H1 (cell line): Measurements from ENCODE around the gene GNAI2. TPM values are rescaled to one million over a fixed set of nuclear protein-coding genes. Genes with fewer than 3 reads are reported as not detected.

ENCODE experiments used
- CTCF ChIA-PET: fragments of 300-600 bp; sonication (Branson Sonifier 250); formaldehyde crosslinking; loops from one replicate; lab custom pipeline; 2021; ENCODE audit not compliant: partially characterized antibody; lab: Charles Lee
- POLR2A ChIA-PET: fragments of 300-600 bp; sonication (Branson Sonifier 250); formaldehyde crosslinking; loops from one replicate; lab custom pipeline; 2021; ENCODE audit warnings: inconsistent platforms; ENCODE audit not compliant: partially characterized antibody; lab: Charles Lee
- DNase-seq, 2 experiments: peaks; one replicate each; pipeline versions ENCODE4 v3.0.0 to v3.0.0-alpha.2; 2010 to 2022; ENCODE audit warnings: low spot score in 2 of 2, low read depth in 1 of 2, mixed read lengths in 1 of 2
- FAIRE-seq: peaks from 2 replicates; lab custom pipeline; 2011; peaks lifted over from hg19 to GRCh38; lab: Jason Lieb, UNC
- H2AFZ ChIP-seq: 2 replicates; pipeline ENCODE4 v1.8.1; 2012; ENCODE audit warnings: low read length, inconsistent platforms
- H2AK5ac ChIP-seq: 2 replicates; pipeline ENCODE4 v1.6.1; 2013; ENCODE audit warnings: low read depth, low read length
- H2BK120ac ChIP-seq: replicated peaks from 2 replicates; pipeline ENCODE3; 2013; ENCODE audit warnings: low read depth, low read length, inconsistent platforms
- H2BK12ac ChIP-seq: 2 replicates; pipeline ENCODE4 v1.6.1; 2013; ENCODE audit warnings: low read depth, low read length
- H2BK15ac ChIP-seq: 2 replicates; pipeline ENCODE4 v1.6.1; 2013; ENCODE audit warnings: low read length
- H2BK20ac ChIP-seq: 2 replicates; pipeline ENCODE4 v1.6.1; 2013; ENCODE audit warnings: low read length
- H2BK5ac ChIP-seq: 2 replicates; pipeline ENCODE4 v1.6.1; 2013; ENCODE audit warnings: low read depth, low read length
- H3K14ac ChIP-seq: 2 replicates; pipeline ENCODE4 v1.6.1; 2013; ENCODE audit warnings: inconsistent platforms; ENCODE audit not compliant: insufficient read length
- H3K18ac ChIP-seq: 2 replicates; pipeline ENCODE4 v1.6.1; 2013; ENCODE audit warnings: low read length; ENCODE audit errors: extremely low read depth
- H3K23ac ChIP-seq: 2 replicates; pipeline ENCODE4 v1.6.1; 2013; ENCODE audit warnings: inconsistent platforms; ENCODE audit not compliant: insufficient read length
- H3K23me2 ChIP-seq: 2 replicates; pipeline ENCODE4 v1.6.1; 2013; ENCODE audit warnings: low read depth, low read length
- H3K27ac ChIP-seq: 2 replicates; pipeline ENCODE4 v1.6.1; 2011; ENCODE audit warnings: low read depth, low read length, inconsistent platforms
- H3K27me3 ChIP-seq, 4 experiments: replicated peaks in 1 of 4; 1 replicate in 1 of 4; 2 replicates in 3 of 4; pipeline versions ENCODE4 v1.6.1 to v1.8.1; 2011 to 2013; ENCODE audit warnings: low read length in 3 of 4, mild to moderate bottlenecking in 3 of 4, inconsistent platforms in 2 of 4, mixed read lengths in 2 of 4, moderate library complexity in 1 of 4; ENCODE audit not compliant: control insufficient read depth in 3 of 4, insufficient read depth in 3 of 4; ENCODE audit errors: extremely low read depth in 1 of 4
- H3K36me3 ChIP-seq, 4 experiments: 2 replicates each; pipeline versions ENCODE4 v1.6.1 to v1.8.1; 2011 to 2013; ENCODE audit warnings: mild to moderate bottlenecking in 4 of 4, low read length in 3 of 4, moderate library complexity in 2 of 4, control low read depth in 1 of 4, inconsistent platforms in 1 of 4; ENCODE audit not compliant: insufficient read depth in 4 of 4, control insufficient read depth in 2 of 4
- H3K4ac ChIP-seq: replicated peaks from 2 replicates; pipeline ENCODE3; 2013; ENCODE audit warnings: low read length, low read depth, mixed read lengths, inconsistent platforms; ENCODE audit not compliant: insufficient read length
- H3K4me1 ChIP-seq, 4 experiments: replicated peaks in 1 of 4; 1 replicate in 1 of 4; 2 replicates in 3 of 4; pipeline versions ENCODE4 v1.6.1 to v1.8.1; 2011 to 2013; ENCODE audit warnings: low read length in 3 of 4, inconsistent platforms in 2 of 4, mixed read lengths in 1 of 4; ENCODE audit not compliant: insufficient read depth in 4 of 4, control insufficient read depth in 3 of 4
- H3K4me2 ChIP-seq, 2 experiments: 2 replicates each; pipeline versions ENCODE4 v1.6.1 to v1.8.1; 2011 to 2013; ENCODE audit warnings: low read depth in 2 of 2, low read length in 2 of 2, control low read depth in 1 of 2, inconsistent platforms in 1 of 2, mild to moderate bottlenecking in 1 of 2; ENCODE audit not compliant: insufficient read depth in 1 of 2
- H3K4me3 ChIP-seq, 4 experiments: fragments of 200-600, 300-600 bp in 1 of 4; sonication (generic), shearing (Covaris generic), sonication (Bioruptor Twin) in 1 of 4; 2 replicates each; pipeline versions ENCODE4 v1.5.1 to v1.8.1; 2011 to 2016; ENCODE audit warnings: low read length in 4 of 4, low read depth in 3 of 4, control low read depth in 2 of 4, inconsistent platforms in 2 of 4, mild to moderate bottlenecking in 2 of 4, mixed read lengths in 1 of 4, moderate library complexity in 1 of 4; ENCODE audit not compliant: insufficient read depth in 2 of 4; ENCODE audit errors: extremely low read depth in 1 of 4
- H3K56ac ChIP-seq: replicated peaks from 2 replicates; pipeline ENCODE3; 2013; ENCODE audit warnings: low read depth, mild to moderate bottlenecking, mixed read lengths, low read length, inconsistent platforms; ENCODE audit not compliant: insufficient read length
- H3K79me1 ChIP-seq: 2 replicates; pipeline ENCODE4 v1.6.1; 2013; ENCODE audit warnings: low read depth, low read length, control low read depth
- H3K79me2 ChIP-seq, 2 experiments: 2 replicates each; pipeline versions ENCODE4 v1.6.1 to v1.8.1; 2012 to 2013; ENCODE audit warnings: low read length in 2 of 2, mild to moderate bottlenecking in 2 of 2, inconsistent platforms in 1 of 2; ENCODE audit not compliant: insufficient read depth in 2 of 2, control insufficient read depth in 1 of 2
- H3K9ac ChIP-seq, 4 experiments: replicated peaks in 1 of 4; 1 replicate in 1 of 4; 2 replicates in 3 of 4; pipeline versions ENCODE4 v1.6.1 to v1.8.1; 2011 to 2013; ENCODE audit warnings: low read depth in 3 of 4, low read length in 3 of 4, control low read depth in 2 of 4, mild to moderate bottlenecking in 2 of 4, moderate library complexity in 2 of 4, inconsistent platforms in 1 of 4; ENCODE audit errors: extremely low read depth in 1 of 4
- H3K9me3 ChIP-seq, 2 experiments: 2 replicates each; pipeline versions ENCODE4 v1.6.1 to v1.8.1; 2012 to 2013; ENCODE audit warnings: mild to moderate bottlenecking in 2 of 2, moderate library complexity in 2 of 2, control low read depth in 1 of 2, inconsistent platforms in 1 of 2, low read depth in 1 of 2, low read length in 1 of 2, mixed read lengths in 1 of 2; ENCODE audit not compliant: insufficient read depth in 2 of 2
- H4K20me1 ChIP-seq, 2 experiments: replicated peaks in 1 of 2; 2 replicates each; pipeline versions ENCODE3 to v1.8.1; 2011 to 2013; ENCODE audit warnings: inconsistent platforms in 2 of 2, low read length in 2 of 2, mild to moderate bottlenecking in 1 of 2; ENCODE audit not compliant: insufficient read depth in 2 of 2, control insufficient read depth in 1 of 2
- H4K5ac ChIP-seq: 2 replicates; pipeline ENCODE4 v1.6.1; 2013; ENCODE audit warnings: low read length, low read depth, mixed read lengths, inconsistent platforms; ENCODE audit not compliant: insufficient read length
- H4K8ac ChIP-seq: 2 replicates; pipeline ENCODE4 v1.8.0; 2013; ENCODE audit warnings: mild to moderate bottlenecking, moderate library complexity, low read length, inconsistent platforms; ENCODE audit not compliant: insufficient read depth; ENCODE audit errors: extremely low read depth
- H4K91ac ChIP-seq: replicated peaks from 2 replicates; pipeline ENCODE3; 2013; ENCODE audit warnings: low read length, mixed read lengths, inconsistent platforms; ENCODE audit not compliant: insufficient read length
- JUND ChIP-seq: IDR thresholded peaks from 2 replicates; pipeline ENCODE4 v1.6.1; 2011; ENCODE audit warnings: mild to moderate bottlenecking, improper control_type of control experiment, low read length
- WGBS, 2 experiments: shearing (Covaris generic) in 1 of 2; methylation state at CpG; one replicate each; pipeline versions ENCODE4 v1.1.6 to v1.1.7; 2013 to 2015; ENCODE audit warnings: low lambda C conversion rate in 2 of 2, mixed read lengths in 2 of 2, inconsistent platforms in 1 of 2, low coverage in 1 of 2, missing lambda C conversion rate in 1 of 2; ENCODE audit not compliant: insufficient replicate concordance in 2 of 2, insufficient coverage in 1 of 2, insufficient read length in 1 of 2; ENCODE audit errors: extremely low coverage in 1 of 2, missing lambda C conversion rate in 1 of 2; 5-methylcytosine and 5-hydroxymethylcytosine counted together
- polyA plus RNA-seq, 7 experiments: library from polyadenylated mRNA; depleted of rRNA in 3 of 7; stranded (reverse) in 5 of 7; unstranded in 2 of 7; fragments of >200 nt in 5 of 7; fragments of 200-250 nt in 2 of 7; gene quantifications; 1 replicate in 5 of 7; 2 replicates in 1 of 7; 4 replicates in 1 of 7; pipeline versions ENCODE4 v1.2.1 to v1.2.3, GENCODE V29; 2011 to 2013; ENCODE audit warnings: missing spikeins in 2 of 7, mixed read lengths in 2 of 7
- total RNA-seq: library from RNA; stranded (reverse); fragmentation: NEBNext Ultra II Directional; extraction: Animal tissue kit (Norgen Biotek cat#: 25700); gene quantifications from 2 replicates; pipeline ENCODE4 v1.2.1, GENCODE V29; 2021

GNAI2 gene
- total and polyA plus RNA-seq, 2 of the 8 experiments (the other 6 are each of a cell fraction or from before 2014, with no cell fraction given) = 168 to 539 TPM

DNA sequence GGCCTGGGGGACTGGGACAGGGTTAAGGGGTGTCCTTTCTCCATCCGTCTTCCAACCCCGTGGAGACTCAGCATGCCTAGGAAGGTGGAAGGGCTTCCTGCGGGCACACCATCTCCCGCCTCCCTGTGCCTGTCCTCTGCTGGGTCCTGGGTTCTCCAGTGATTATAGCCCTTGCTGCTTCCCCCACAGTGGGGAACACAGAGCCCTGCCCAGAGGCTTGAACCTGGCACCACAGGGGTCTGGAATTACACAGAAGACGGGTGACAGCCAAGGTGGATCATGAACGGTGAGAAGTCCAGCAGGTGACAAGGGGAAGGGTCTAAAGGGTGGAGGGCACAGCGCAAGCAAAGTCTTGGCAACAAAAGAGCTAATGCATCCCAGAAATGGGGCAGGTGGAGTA, 26.8 kb downstream of the GNAI2 start:
- Histone ChIP-seq H3K4me2 (no peak overlapping the region), H2BK15ac (0 out of 2 replicates have a peak overlapping the region, but pooled peaks have one; percentile 3), H4K91ac (peak overlapping the region; percentile 20), H2BK5ac (no peak overlapping the region), H3K79me2 (no peaks in the 10 kb centered on the region), H3K27ac (no peak overlapping the region), H4K5ac (no peak overlapping the region), H3K4me1 (peaks cover 0 to 48% (median 38%) of the 10 kb centered on the region in 4 experiments; a peak in 6 of 7 replicates), H3K56ac (no peak overlapping the region), H3K4ac (no peak overlapping the region), H4K20me1 (peaks cover 0 to 2% of the 10 kb centered on the region in 2 experiments), H3K18ac (no peak overlapping the region), H3K14ac (no peak overlapping the region), H3K79me1 (no peaks in the 10 kb centered on the region), H2AFZ (no peak overlapping the region), H4K8ac (no peak overlapping the region), H3K9me3 (no peaks in the 10 kb centered on the region), H3K27me3 (no peaks in the 10 kb centered on the region; a peak in 2 of 7 replicates), H3K9ac (no peak overlapping the region), H2BK120ac (no peak overlapping the region), H3K23ac (no peak overlapping the region), H3K23me2 (peaks cover 4% of the 10 kb centered on the region; the same call in 1 of the 2 replicates), H2AK5ac (0 out of 2 replicates have a peak overlapping the region, but pooled peaks have one; percentile 17), H2BK12ac (0 out of 2 replicates have a peak overlapping the region, but pooled peaks have one; percentile 22), H3K4me3 (no peak overlapping the region), H2BK20ac (peak overlapping the region; percentile 53; the same call in 1 of the 2 replicates), H3K36me3 (peaks cover under 1 to 5% (median 2%) of the 10 kb centered on the region in 4 experiments; a peak in 4 of 8 replicates)
- DNase-seq (no peak), FAIRE-seq (no peak)
- ChIA-PET CTCF (interaction anchor here (0.6 to 53.5 kb wide), 10 partner anchors 9 to 142 kb away, joined by 3 to 2149 read pairs (median 16); partner anchors contain the start of genes GNAI2, GNAT1, LSMEM2 and SLC38A3), POLR2A (interaction anchor here (0.7 to 3.2 kb wide), 4 partner anchors 13 to 78 kb away, joined by 3 to 17 read pairs (median 8); partner anchors contain the start of genes LSMEM2 and RASSF1)
- WGBS, 2 experiments = 92% methylated on average over 7 of the region's 7 CpGs; no CpG with 5 or more reads in 1 of the 2 experiments
- no peak for TF ChIP-seq JUND
